ENCODE measurements around the gene DOCK7. TPM values are rescaled to one million over a fixed set of nuclear protein-coding genes. Genes with fewer than 3 reads are reported as not detected.

Gene DOCK7
- total RNA-seq, 4 donors from 2014 or later, result 23.4 to 47.0 (median 44.2) TPM

DNA sequence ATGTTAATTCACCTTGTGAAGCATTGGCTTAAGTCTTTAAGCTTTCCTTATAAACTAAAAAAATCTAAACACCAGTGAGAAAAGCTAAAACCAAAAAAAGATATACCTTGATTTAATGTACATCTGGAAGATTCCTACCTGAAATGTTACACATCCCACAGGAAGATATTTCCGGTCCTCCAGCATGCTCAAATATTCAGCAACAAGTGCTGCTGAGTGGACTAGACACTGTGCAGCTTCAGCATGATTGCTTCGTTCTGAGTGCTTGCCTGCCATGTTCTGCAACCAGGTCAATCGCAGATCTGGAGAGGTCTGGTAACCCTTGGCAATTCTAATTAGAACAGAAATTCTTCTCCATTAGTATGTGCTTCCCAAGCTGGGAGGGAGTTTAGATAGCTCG lies 194.0 kb downstream of the DOCK7 start:
- H3K4me1 ChIP-seq, result no peaks in the 10 kb centered on the region
- 93% methylated on average over 4 of the region's 4 CpGs for WGBS
- H3K27ac ChIP-seq, result no peak overlapping the region
- no peaks in the 10 kb centered on the region for H3K27me3 ChIP-seq
- H3K36me3 ChIP-seq, result peaks cover 50% of the 10 kb centered on the region
- no peaks in the 10 kb centered on the region for H3K9me3 ChIP-seq
- TF ChIP-seq EP300 (IDR thresholded peaks at IDR 0.05) (no peak), POLR2AphosphoS5 (IDR thresholded peaks at IDR 0.05) (no peak)
- no peak for DNase-seq (ENCODE audit: low spot score in 2 of 2)
- no peak overlapping the region for H3K4me3 ChIP-seq

DNA sequence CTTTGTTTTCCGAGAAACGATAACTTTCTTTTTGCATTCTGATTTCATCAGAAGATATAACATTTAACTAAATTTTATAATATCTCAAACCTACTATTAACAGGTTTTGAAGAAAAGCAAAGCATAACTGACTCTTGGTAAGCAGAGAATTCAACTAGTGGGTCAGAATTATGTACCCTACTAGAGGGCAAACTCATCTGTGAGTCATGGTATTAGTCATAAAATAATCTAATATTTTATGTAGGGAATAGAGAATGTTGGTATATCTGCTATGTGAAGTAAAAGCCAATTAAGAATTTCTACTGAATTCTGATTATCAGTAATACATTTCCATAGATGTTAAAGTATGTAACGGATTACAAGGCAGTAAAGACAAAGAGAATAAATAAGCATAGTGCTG lies 194.5 kb downstream of the DOCK7 start:
- Histone ChIP-seq H3K36me3 (peaks cover 55% of the 10 kb centered on the region), H3K9me3 (no peaks in the 10 kb centered on the region), H3K4me3 (no peak overlapping the region), H3K4me1 (no peaks in the 10 kb centered on the region), H3K27me3 (no peaks in the 10 kb centered on the region), H3K27ac (no peak overlapping the region)
- no peak for DNase-seq (ENCODE audit: low spot score in 2 of 2)
- WGBS, result 98% methylated on average over 3 of the region's 3 CpGs
- TF ChIP-seq POLR2A (IDR thresholded peaks at IDR 0.05) (no peak), POLR2AphosphoS5 (IDR thresholded peaks at IDR 0.05) (no peak), EP300 (IDR thresholded peaks at IDR 0.05) (no peak)
- TF ChIP-seq, protein P1, sequence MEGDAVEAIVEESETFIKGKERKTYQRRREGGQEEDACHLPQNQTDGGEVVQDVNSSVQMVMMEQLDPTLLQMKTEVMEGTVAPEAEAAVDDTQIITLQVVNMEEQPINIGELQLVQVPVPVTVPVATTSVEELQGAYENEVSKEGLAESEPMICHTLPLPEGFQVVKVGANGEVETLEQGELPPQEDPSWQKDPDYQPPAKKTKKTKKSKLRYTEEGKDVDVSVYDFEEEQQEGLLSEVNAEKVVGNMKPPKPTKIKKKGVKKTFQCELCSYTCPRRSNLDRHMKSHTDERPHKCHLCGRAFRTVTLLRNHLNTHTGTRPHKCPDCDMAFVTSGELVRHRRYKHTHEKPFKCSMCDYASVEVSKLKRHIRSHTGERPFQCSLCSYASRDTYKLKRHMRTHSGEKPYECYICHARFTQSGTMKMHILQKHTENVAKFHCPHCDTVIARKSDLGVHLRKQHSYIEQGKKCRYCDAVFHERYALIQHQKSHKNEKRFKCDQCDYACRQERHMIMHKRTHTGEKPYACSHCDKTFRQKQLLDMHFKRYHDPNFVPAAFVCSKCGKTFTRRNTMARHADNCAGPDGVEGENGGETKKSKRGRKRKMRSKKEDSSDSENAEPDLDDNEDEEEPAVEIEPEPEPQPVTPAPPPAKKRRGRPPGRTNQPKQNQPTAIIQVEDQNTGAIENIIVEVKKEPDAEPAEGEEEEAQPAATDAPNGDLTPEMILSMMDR (IDR thresholded peaks at IDR 0.05), result no peak

DNA sequence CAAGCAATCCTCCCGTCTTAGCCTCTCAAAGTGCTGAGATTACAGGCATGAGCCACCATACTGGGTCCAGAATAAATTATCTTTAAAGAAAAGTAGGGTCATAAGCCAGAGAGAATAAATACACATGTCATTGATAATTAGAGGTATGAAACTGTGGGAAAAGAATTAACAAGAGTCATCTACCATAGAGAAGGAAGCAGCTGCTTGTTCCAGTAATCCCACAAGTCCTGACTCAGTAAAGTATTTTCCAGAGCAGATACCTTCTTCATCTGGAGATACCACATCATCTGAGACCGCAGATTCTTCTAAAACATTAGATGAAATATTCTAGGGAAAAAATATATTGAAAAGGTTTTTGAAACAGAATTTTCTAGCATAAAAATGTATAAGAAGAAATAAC lies 195.7 kb downstream of the DOCK7 start:
- Histone ChIP-seq H3K9me3 (no peaks in the 10 kb centered on the region), H3K36me3 (peaks cover 64% of the 10 kb centered on the region), H3K27ac (no peak overlapping the region), H3K4me1 (no peaks in the 10 kb centered on the region), H3K4me3 (no peak overlapping the region), H3K27me3 (no peaks in the 10 kb centered on the region)
- TF ChIP-seq EP300 (IDR thresholded peaks at IDR 0.05), result no peak
- TF ChIP-seq, protein P1 (IDR thresholded peaks at IDR 0.05), result no peak
- no peak for TF ChIP-seq POLR2AphosphoS5 (IDR thresholded peaks at IDR 0.05)
- TF ChIP-seq POLR2A (IDR thresholded peaks at IDR 0.05), result no peak
- WGBS, result 97% methylated on average over 2 of the region's 2 CpGs
- DNase-seq (ENCODE audit: low spot score in 2 of 2), result no peak

DNA sequence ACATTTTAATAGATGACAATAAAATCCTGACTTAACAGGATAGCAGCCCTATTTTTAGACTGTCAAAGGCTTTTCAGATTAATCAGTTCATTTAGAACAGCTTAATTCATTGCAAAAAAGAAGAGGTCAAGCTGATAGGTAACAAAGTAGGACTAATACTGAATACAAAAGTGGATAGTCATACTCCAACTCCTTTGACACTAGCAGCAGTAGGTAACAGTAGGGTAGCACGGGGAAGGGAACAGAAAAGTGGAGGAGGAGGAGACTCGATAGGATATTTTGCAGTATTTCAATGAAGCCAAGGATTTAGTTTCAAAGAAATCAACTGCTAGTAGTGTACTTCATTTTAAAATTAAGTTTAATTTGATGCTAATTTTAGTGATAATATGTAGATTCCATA lies 200.2 kb downstream of the DOCK7 start:
- TF ChIP-seq EP300 (IDR thresholded peaks at IDR 0.05) (no peak), POLR2A (IDR thresholded peaks at IDR 0.05) (no peak), POLR2AphosphoS5 (IDR thresholded peaks at IDR 0.05) (no peak)
- TF ChIP-seq, protein P1 (IDR thresholded peaks at IDR 0.05), result no peak
- DNase-seq (ENCODE audit: low spot score in 2 of 2), result no peak
- Histone ChIP-seq H3K9me3 (no peaks in the 10 kb centered on the region), H3K4me1 (no peaks in the 10 kb centered on the region), H3K27me3 (no peaks in the 10 kb centered on the region), H3K27ac (no peak overlapping the region), H3K36me3 (peaks cover 46% of the 10 kb centered on the region), H3K4me3 (no peak overlapping the region)
- WGBS, result 92% methylated on average over 2 of the region's 2 CpGs

DNA sequence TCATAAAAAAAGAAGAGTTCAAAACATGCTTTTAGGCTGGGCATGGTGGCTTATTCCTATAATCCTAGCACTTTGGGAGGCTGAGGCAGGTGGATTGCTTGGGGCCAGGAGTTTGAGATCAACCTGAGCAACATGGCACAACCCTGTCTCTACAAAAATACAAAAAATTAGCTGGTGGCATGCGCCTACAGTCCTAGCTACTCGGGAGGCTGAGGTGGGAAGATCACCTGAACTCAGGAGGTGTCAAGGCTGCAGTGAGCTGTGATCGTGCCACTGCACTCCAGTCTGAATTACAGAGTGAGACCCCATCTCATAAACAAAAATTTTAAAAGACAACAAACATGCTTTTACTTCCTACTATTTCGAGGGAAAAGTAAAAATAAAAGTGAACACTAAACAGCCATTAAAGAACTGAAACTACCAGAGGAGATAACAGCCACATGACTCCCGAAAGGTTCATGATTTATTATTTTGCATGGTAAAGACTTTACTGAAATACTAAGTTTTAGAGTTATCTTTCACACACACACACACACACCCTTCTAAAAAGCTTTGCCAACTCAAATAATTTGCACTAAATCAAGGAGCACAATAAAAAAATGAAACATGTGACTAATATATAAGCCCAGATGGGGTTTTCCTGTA lies 203.2 kb downstream of the DOCK7 start:
- Histone ChIP-seq H3K4me1 (no peaks in the 10 kb centered on the region), H3K9me3 (no peaks in the 10 kb centered on the region), H3K27me3 (no peaks in the 10 kb centered on the region), H3K27ac (no peak overlapping the region), H3K4me3 (no peak overlapping the region), H3K36me3 (peaks cover 29% of the 10 kb centered on the region)
- TF ChIP-seq POLR2A (IDR thresholded peaks at IDR 0.05), result no peak
- TF ChIP-seq POLR2AphosphoS5 (IDR thresholded peaks at IDR 0.05), result no peak
- TF ChIP-seq, protein P1 (IDR thresholded peaks at IDR 0.05), result no peak
- no peak for TF ChIP-seq EP300 (IDR thresholded peaks at IDR 0.05)
- 81% methylated on average over 5 of the region's 5 CpGs for WGBS
- no peak for DNase-seq (ENCODE audit: low spot score in 2 of 2)

DNA sequence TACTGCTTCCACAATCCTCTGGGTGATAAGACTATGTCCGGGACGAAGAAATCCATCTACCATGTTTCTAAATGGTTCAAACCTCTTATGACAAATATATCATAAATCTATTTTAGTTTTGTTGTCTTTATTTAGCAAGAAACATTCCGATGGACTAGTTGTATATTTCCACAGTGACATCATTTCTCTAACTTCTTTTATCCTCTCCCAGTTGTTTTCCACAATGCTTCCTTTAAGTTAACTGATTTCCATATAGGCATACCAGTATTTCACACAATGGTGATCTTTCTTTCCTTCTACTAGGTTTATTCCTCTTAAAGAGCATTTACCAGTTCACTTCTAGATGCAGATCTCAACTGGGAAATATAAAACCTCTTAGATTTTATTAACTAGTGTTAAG lies 206.5 kb downstream of the DOCK7 start:
- WGBS, result 78% methylated on average over 3 of the region's 3 CpGs
- H3K4me3 ChIP-seq, result no peak overlapping the region
- no peaks in the 10 kb centered on the region for H3K4me1 ChIP-seq
- H3K36me3 ChIP-seq, result peaks cover 11% of the 10 kb centered on the region
- no peaks in the 10 kb centered on the region for H3K9me3 ChIP-seq
- no peak overlapping the region for H3K27ac ChIP-seq
- H3K27me3 ChIP-seq, result no peaks in the 10 kb centered on the region
- no peak for DNase-seq (ENCODE audit: low spot score in 2 of 2)
- no peak for TF ChIP-seq POLR2AphosphoS5 (IDR thresholded peaks at IDR 0.05)
- TF ChIP-seq, protein P1 (IDR thresholded peaks at IDR 0.05), result no peak
- TF ChIP-seq EP300 (IDR thresholded peaks at IDR 0.05), result no peak
- TF ChIP-seq POLR2A (IDR thresholded peaks at IDR 0.05), result no peak

All from suprapubic skin (tissue), 4 donors.